ENCODE measurements around the gene VPS35L. TPM values are rescaled to one million over a fixed set of nuclear protein-coding genes. Genes with fewer than 3 reads are reported as not detected.

The VPS35L gene
- total RNA-seq, 2 experiments from 2014 or later = 25.8 to 28.3 TPM

DNA sequence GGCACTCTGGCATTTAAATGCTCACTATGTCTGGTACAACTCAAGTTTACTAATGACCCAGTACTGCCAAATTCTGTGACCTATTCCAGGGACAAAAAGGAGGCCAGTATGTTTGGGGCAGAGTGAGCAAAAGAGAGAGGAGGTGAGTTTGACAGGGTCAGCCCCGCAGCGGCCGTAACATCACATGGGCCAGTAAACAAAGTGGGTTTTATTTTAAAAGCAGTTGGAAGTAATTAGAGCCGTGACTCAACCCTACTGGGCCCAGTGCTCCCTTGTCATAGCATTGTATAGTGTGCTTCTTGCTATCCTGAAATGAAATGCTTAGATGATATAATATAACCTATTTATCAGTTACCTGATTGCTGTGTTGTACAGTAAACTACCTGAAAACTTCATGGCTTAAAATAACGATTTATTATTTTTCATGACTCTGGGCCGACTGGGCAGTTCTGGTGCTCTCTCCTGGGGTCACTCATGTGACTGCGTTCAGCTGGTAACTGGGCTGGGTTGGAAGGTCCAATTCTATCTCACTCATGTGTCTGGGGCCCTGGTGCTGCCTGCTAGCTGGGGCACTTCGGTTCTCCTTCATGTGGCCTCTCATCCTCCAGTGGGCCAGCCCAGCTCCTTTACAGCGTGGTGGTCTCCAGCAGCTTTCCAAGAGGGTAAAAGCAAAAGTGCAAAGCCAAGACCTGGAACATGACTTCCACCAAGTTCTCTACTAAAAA lies 189.9 kb downstream of the VPS35L start:
- intact Hi-C loops (cut with DNase I, micrococcal nuclease) = no loop called here
- POLR2A ChIA-PET = no interaction called here
- H3K27ac ChIP-seq (ENCODE audit: low read depth in 1 of 2, low read length in 2 of 2) = no peak overlapping the region
- no peaks in the 10 kb centered on the region for H3K27me3 ChIP-seq (ENCODE audit: control insufficient read depth in 1 of 2, insufficient read depth in 2 of 2, low read length in 2 of 2)
- Mint-ChIP-seq H3K27me3 (no peaks in the 10 kb centered on the region), H3K9me3 (no peaks in the 10 kb centered on the region), H3K4me1 (ENCODE audit: low read depth) (no peaks in the 10 kb centered on the region), H3K27ac (no peak overlapping the region), H3K36me3 (ENCODE audit: low read depth) (no peaks in the 10 kb centered on the region), H3K4me3 (no peak overlapping the region)
- H3K9me3 ChIP-seq (ENCODE audit: control insufficient read depth in 1 of 2, insufficient read depth in 1 of 2, low read length in 2 of 2) = no peaks in the 10 kb centered on the region
- no peaks in the 10 kb centered on the region for H3K36me3 ChIP-seq (ENCODE audit: insufficient read depth, low read length)
- H3K4me1 ChIP-seq (ENCODE audit: insufficient read depth, low read length) = no peaks in the 10 kb centered on the region
- DNase-seq = no peak
- no peak overlapping the region for H3K4me3 ChIP-seq (ENCODE audit: low read length)
- TF ChIP-seq, protein P1, sequence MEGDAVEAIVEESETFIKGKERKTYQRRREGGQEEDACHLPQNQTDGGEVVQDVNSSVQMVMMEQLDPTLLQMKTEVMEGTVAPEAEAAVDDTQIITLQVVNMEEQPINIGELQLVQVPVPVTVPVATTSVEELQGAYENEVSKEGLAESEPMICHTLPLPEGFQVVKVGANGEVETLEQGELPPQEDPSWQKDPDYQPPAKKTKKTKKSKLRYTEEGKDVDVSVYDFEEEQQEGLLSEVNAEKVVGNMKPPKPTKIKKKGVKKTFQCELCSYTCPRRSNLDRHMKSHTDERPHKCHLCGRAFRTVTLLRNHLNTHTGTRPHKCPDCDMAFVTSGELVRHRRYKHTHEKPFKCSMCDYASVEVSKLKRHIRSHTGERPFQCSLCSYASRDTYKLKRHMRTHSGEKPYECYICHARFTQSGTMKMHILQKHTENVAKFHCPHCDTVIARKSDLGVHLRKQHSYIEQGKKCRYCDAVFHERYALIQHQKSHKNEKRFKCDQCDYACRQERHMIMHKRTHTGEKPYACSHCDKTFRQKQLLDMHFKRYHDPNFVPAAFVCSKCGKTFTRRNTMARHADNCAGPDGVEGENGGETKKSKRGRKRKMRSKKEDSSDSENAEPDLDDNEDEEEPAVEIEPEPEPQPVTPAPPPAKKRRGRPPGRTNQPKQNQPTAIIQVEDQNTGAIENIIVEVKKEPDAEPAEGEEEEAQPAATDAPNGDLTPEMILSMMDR (IDR thresholded peaks at IDR 0.05) = no peak
- ATAC-seq (ENCODE audit: poor library complexity) = no peak
- CTCF ChIA-PET = interaction anchor here (0.6 kb wide), 1 partner anchor 211 kb away, joined by 4 read pairs; no protein-coding TSS in a partner anchor

DNA sequence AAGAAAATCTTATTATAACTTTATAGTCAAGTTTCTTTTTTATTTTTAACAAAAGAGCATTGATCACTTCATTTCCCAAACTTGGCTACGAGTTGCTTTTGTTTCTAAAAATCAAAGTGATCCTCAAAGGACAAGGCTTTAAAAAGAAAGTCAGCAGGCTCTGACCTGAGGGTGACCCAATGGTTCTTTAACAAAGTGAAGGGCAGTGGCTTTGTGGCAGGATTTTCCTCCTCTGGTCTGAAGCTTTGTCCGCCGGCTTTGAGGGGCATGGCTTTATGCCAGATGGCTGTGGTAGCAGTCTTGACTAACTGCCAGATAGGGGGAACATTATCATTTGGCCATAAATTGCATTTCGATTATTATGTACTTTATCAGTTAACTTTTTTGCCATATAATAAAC lies 191.1 kb downstream of the VPS35L start:
- Mint-ChIP-seq H3K36me3 (ENCODE audit: low read depth) (no peaks in the 10 kb centered on the region), H3K4me1 (ENCODE audit: low read depth) (no peaks in the 10 kb centered on the region), H3K4me3 (no peak overlapping the region), H3K9me3 (no peaks in the 10 kb centered on the region), H3K27me3 (no peaks in the 10 kb centered on the region), H3K27ac (no peak overlapping the region)
- Histone ChIP-seq H3K9me3 (ENCODE audit: control insufficient read depth in 1 of 2, insufficient read depth in 1 of 2, low read length in 2 of 2) (no peaks in the 10 kb centered on the region), H3K36me3 (ENCODE audit: insufficient read depth, low read length) (no peaks in the 10 kb centered on the region), H3K27ac (ENCODE audit: low read depth in 1 of 2, low read length in 2 of 2) (no peak overlapping the region), H3K27me3 (ENCODE audit: control insufficient read depth in 1 of 2, insufficient read depth in 2 of 2, low read length in 2 of 2) (no peaks in the 10 kb centered on the region), H3K4me3 (ENCODE audit: low read length) (no peak overlapping the region), H3K4me1 (ENCODE audit: insufficient read depth, low read length) (no peaks in the 10 kb centered on the region)
- intact Hi-C loops (cut with DNase I, micrococcal nuclease) = no loop called here
- TF ChIP-seq, protein P1 (IDR thresholded peaks at IDR 0.05) = no peak
- no peak for ATAC-seq (ENCODE audit: poor library complexity)
- POLR2A ChIA-PET = no interaction called here
- CTCF ChIA-PET = no interaction called here
- DNase-seq = no peak

DNA sequence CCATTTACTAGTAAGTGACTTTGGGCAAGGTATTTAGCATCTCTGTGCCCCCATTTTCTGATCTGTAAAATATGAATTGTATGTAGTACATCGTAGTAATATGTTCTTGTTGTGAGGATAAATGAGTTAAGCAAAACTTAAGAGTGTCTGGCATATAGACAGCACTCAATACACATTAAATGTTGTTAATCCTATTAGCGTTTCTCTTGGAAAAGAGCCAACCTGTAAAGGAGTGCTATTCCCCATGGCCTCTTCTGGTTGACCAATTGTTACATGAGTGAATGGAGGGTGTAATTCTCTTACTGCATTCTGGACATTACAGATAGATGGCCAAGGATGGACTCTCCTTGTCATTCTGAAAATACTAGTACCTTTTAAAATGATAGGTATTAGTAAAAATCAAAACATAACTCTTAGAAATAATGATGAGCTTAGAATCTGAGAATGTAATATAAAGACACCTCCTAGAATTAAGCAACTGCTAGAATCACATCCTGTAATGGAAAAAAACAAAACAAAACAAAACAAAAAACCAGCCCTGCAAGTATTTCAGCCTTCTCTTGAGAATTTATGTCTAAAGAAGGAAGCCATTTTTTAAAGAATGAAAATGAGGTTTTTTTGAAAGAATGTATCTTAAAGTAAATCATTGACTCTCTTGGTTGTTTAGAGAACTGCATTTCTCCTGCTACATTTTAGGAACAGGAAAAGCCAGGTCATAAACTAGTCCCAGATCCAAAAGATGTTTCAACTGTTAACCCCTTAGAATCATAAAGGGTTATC lies 193.1 kb downstream of the VPS35L start:
- TF ChIP-seq, protein P1 (IDR thresholded peaks at IDR 0.05) = no peak
- no peaks in the 10 kb centered on the region for H3K9me3 ChIP-seq (ENCODE audit: control insufficient read depth in 1 of 2, insufficient read depth in 1 of 2, low read length in 2 of 2)
- H3K27ac ChIP-seq (ENCODE audit: low read depth in 1 of 2, low read length in 2 of 2) = no peak overlapping the region
- no peaks in the 10 kb centered on the region for H3K27me3 ChIP-seq (ENCODE audit: control insufficient read depth in 1 of 2, insufficient read depth in 2 of 2, low read length in 2 of 2)
- CTCF ChIA-PET = interaction anchor here (0.7 to 1.0 kb wide), 2 partner anchors 32 to 159 kb away, joined by 3 to 4 read pairs; no protein-coding TSS in a partner anchor
- Mint-ChIP-seq H3K27ac (no peak overlapping the region), H3K36me3 (ENCODE audit: low read depth) (no peaks in the 10 kb centered on the region), H3K4me1 (ENCODE audit: low read depth) (no peaks in the 10 kb centered on the region), H3K9me3 (no peaks in the 10 kb centered on the region), H3K4me3 (no peak overlapping the region), H3K27me3 (no peaks in the 10 kb centered on the region)
- no peak for ATAC-seq (ENCODE audit: poor library complexity)
- POLR2A ChIA-PET = interaction anchor here (0.6 kb wide), 2 partner anchors 132 to 153 kb away, joined by 3 read pairs; no protein-coding TSS in a partner anchor
- no peaks in the 10 kb centered on the region for H3K4me1 ChIP-seq (ENCODE audit: insufficient read depth, low read length)
- H3K4me3 ChIP-seq (ENCODE audit: low read length) = no peak overlapping the region
- DNase-seq = no peak
- intact Hi-C loops (cut with DNase I, micrococcal nuclease) = no loop called here
- no peaks in the 10 kb centered on the region for H3K36me3 ChIP-seq (ENCODE audit: insufficient read depth, low read length)

Data from CD4-positive, alpha-beta T cell (primary cell).